ENCODE measurements around the gene BBX. TPM values are rescaled to one million over a fixed set of nuclear protein-coding genes. Genes with fewer than 3 reads are reported as not detected.

Gene BBX
- total and polyA plus RNA-seq, 2 of the 4 experiments (the other 2 are of a cell fraction) = 13.6 to 107 TPM

GRCh38 chr3:107578523-107578922 is 55.8 kb downstream of the BBX start:
- no peaks in the 10 kb centered on the region for H3K4me1 ChIP-seq (ENCODE audit: control insufficient read depth, insufficient read depth, low read length)
- no peak for ATAC-seq (ENCODE audit: low read depth)
- no peak overlapping the region for H4K8ac ChIP-seq (ENCODE audit: low read depth in 2 of 2, low read length in 2 of 2)
- H3K56ac ChIP-seq (ENCODE audit: extremely low read depth, insufficient read depth, low read length) = no peak overlapping the region
- intact Hi-C loops (cut with micrococcal nuclease) = no loop called here
- no peak overlapping the region for H2BK120ac ChIP-seq (ENCODE audit: low read depth, low read length)
- no peaks in the 10 kb centered on the region for H3K27me3 ChIP-seq (ENCODE audit: control insufficient read depth, insufficient read depth, low read length)
- H2BK15ac ChIP-seq (ENCODE audit: low read depth, low read length) = no peak overlapping the region
- H3K9ac ChIP-seq (ENCODE audit: low read depth, low read length) = no peak overlapping the region
- no peak overlapping the region for H3K4ac ChIP-seq (ENCODE audit: low read depth, low read length)
- peaks cover 2% of the 10 kb centered on the region; the same call in 1 of the 2 replicates for H3K36me3 ChIP-seq (ENCODE audit: control insufficient read depth, insufficient read depth, low read length)
- no peak overlapping the region for H3K27ac ChIP-seq (ENCODE audit: insufficient read depth, low read length)
- 0 out of 2 replicates have a peak, but pooled peaks cover 3% of the 10 kb centered on the region for H3K9me1 ChIP-seq (ENCODE audit: insufficient read depth, low read length)
- no CpG with 5 or more reads among the region's 3 CpGs for WGBS, 2 experiments (ENCODE audit: extremely low coverage in 2 of 2, insufficient read length in 1 of 2)
- no peak overlapping the region for H3K4me3 ChIP-seq (ENCODE audit: insufficient read depth, low read depth, low read length)
- no peaks in the 10 kb centered on the region for H3K9me3 ChIP-seq (ENCODE audit: control insufficient read depth, insufficient read depth, low read length)
- no TSS peak for BruUV-seq (replicated peaks)
- H3K79me1 ChIP-seq (ENCODE audit: low read depth in 1 of 2, low read length in 2 of 2) = peaks cover 4 to 5% of the 10 kb centered on the region in 2 experiments; a peak in 2 of 4 replicates
- H4K91ac ChIP-seq (ENCODE audit: insufficient read depth, low read depth, low read length) = no peak overlapping the region
- no peak overlapping the region for H3K23ac ChIP-seq (ENCODE audit: low read depth, low read length)
- H2AK9ac ChIP-seq (replicated peaks; ENCODE audit: low read depth, low read length, poor library complexity) = no peak overlapping the region
- H2BK20ac ChIP-seq (ENCODE audit: low read depth, low read length) = no peak overlapping the region
- ChIA-PET POLR2A (ENCODE audit: unreplicated experiment) (no interaction called here), CTCF (no interaction called here)
- TF ChIP-seq NFE2L2 (IDR thresholded peaks at IDR 0.05; ENCODE audit: low read depth, low read length) = no peak
- TF ChIP-seq RAD21 (IDR thresholded peaks at IDR 0.05; ENCODE audit: low read length) = no peak
- TF ChIP-seq, protein P1, sequence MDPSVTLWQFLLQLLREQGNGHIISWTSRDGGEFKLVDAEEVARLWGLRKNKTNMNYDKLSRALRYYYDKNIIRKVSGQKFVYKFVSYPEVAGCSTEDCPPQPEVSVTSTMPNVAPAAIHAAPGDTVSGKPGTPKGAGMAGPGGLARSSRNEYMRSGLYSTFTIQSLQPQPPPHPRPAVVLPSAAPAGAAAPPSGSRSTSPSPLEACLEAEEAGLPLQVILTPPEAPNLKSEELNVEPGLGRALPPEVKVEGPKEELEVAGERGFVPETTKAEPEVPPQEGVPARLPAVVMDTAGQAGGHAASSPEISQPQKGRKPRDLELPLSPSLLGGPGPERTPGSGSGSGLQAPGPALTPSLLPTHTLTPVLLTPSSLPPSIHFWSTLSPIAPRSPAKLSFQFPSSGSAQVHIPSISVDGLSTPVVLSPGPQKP (IDR thresholded peaks at IDR 0.05; ENCODE audit: borderline replicate concordance, low read depth, low read length) = no peak
- no peak for TF ChIP-seq RFX5 (IDR thresholded peaks at IDR 0.05; ENCODE audit: low read depth, low read length)
- no peak for TF ChIP-seq RCOR1 (IDR thresholded peaks at IDR 0.05; ENCODE audit: insufficient replicate concordance, low read length)
- no peak for TF ChIP-seq CHD1 (IDR thresholded peaks at IDR 0.05; ENCODE audit: low read depth, low read length)
- no peak for TF ChIP-seq SMC3 (IDR thresholded peaks at IDR 0.05; ENCODE audit: low read depth, low read length)
- TF ChIP-seq, protein P2, sequence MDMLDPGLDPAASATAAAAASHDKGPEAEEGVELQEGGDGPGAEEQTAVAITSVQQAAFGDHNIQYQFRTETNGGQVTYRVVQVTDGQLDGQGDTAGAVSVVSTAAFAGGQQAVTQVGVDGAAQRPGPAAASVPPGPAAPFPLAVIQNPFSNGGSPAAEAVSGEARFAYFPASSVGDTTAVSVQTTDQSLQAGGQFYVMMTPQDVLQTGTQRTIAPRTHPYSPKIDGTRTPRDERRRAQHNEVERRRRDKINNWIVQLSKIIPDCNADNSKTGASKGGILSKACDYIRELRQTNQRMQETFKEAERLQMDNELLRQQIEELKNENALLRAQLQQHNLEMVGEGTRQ (IDR thresholded peaks at IDR 0.05; ENCODE audit: low read depth, low read length) = no peak
- no peak for TF ChIP-seq FOS (IDR thresholded peaks at IDR 0.05; ENCODE audit: low read depth, low read length)
- no peak for TF ChIP-seq CTCF (conservative IDR thresholded peaks at IDR 0.05; ENCODE audit: low read depth, low read length)
- no peak for TF ChIP-seq MXI1 (IDR thresholded peaks at IDR 0.05; ENCODE audit: borderline replicate concordance, low read depth, low read length)
- TF ChIP-seq BHLHE40 (IDR thresholded peaks at IDR 0.05; ENCODE audit: low read depth, low read length) = no peak
- TF ChIP-seq MAFK (IDR thresholded peaks at IDR 0.05; ENCODE audit: low read depth, low read length) = no peak
- no peak for TF ChIP-seq POLR2A (IDR thresholded peaks at IDR 0.05; ENCODE audit: low read depth, low read length)
- TF ChIP-seq CEBPB (IDR thresholded peaks at IDR 0.05; ENCODE audit: low read depth, low read length) = no peak
- no peak for TF ChIP-seq MAZ (IDR thresholded peaks at IDR 0.05; ENCODE audit: borderline replicate concordance, low read depth, low read length)
- dilution Hi-C loops (cut with HindIII; ENCODE audit: low sequenced_read_pairs, unreplicated experiment) = no loop called here
- no peak for DNase-seq
- H3K4me2 ChIP-seq (ENCODE audit: low read depth, low read length) = no peak overlapping the region
- no peaks in the 10 kb centered on the region; the same call in 1 of the 2 replicates for H4K20me1 ChIP-seq (ENCODE audit: insufficient read depth, low read length)
- no peak overlapping the region for H3K14ac ChIP-seq (replicated peaks; ENCODE audit: low read depth, low read length)
- no peak overlapping the region for H3K18ac ChIP-seq (ENCODE audit: low read depth, low read length)
- H2AFZ ChIP-seq (replicated peaks; ENCODE audit: low read length, poor library complexity) = no peak overlapping the region
- in situ Hi-C loops (cut with MboI; ENCODE audit: low sequenced_read_pairs) = no loop called here
- no peak overlapping the region for H2AK5ac ChIP-seq (ENCODE audit: low read depth, low read length)
- no peak overlapping the region for H4K5ac ChIP-seq (ENCODE audit: low read depth, low read length)
- no peak overlapping the region for H2BK5ac ChIP-seq (ENCODE audit: low read depth, low read length, poor library complexity, severe bottlenecking)

Data from IMR-90 (cell line).